GM18520 (cell line): ENCODE results near the gene GLUL.
A peak's percentile ranks its signal among the peaks of the same experiment; 100 is the strongest.

Experiments
- ATAC-seq: cut with Tn5 transposase; IDR thresholded peaks from one replicate; pipeline ENCODE4 v1.9.1; 2021; ENCODE audit not compliant: unreplicated experiment

Gene GLUL

DNA sequence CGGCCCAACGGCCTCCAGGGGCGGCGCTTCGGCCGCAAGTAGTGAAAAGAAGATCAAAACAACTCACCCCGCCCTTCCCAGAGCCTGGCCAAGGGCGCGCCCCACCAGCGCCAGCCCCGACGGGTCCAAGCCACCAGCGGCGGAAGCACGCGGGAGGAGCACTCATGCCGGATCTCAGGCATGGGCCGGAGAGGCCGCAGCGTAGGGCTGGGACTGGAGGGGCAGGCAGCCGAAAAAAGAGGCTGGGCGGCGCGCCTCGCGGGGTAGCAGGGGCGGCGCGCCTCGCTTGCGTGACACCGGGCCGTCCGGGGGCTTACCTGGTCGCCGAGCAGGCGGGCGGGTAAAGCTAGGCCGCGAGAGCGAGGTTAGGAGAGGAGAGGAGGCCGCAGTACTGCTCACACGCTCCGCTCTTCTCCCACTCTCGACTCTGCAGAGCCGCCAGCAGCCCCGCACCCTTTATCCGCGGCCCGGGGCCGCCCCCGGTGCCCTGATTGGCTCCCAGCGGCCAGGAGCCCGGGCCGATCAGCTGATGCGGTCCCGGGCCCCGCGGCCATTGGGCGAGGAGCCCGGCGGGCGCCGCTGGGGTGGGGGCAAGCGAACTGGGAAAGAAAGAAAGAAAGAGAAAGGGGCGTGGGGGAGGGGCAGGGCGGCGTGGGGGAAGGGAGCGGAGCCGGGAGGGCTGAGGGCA lies at the start of gene GLUL:
Gene GLUL (minus strand): TSS at position 429 of the 688 bp plus-strand sequence. CDS start 3,053 bp downstream, outside the sequence.
- ATAC-seq: peak; percentile 51

DNA sequence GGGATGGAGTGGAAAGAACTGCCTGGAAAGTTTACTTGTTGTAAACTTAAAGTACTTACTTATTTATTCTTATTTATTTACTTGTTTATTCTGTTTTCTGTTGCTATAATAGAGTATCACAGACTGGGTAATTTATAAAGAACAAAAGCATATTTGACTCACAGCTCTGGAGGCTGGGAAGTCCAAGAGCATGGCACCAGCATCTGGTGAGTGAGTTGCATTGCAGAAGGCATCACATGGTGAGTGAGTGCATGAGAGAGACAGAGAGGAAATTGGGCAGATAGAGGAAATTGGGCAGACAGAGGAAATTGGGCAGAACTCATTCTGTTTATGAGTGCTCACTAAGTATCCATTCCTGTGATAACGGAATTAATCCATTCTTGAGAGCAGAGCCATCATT lies 46.7 kb upstream of the GLUL start:
- ATAC-seq: no peak

DNA sequence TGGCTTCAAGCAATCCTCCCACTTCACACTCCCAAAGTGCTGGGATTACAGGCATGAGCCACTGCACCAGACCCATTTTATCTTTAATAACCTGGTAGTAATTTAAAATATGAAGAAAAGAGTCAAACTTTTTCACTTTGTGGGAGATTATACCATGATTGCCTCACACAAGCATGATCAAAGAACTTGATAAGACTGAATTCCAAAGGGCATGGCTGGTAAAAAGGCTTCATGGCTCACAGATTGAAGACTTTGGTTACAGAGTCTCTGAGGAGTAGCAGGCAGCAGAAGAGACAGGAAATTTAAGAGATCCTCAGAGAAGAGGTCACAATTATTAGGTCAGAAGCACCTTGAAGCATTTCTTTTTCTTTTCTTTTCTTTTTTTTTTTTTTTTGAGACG lies 42.0 kb upstream of the GLUL start:
- ATAC-seq: no peak

DNA sequence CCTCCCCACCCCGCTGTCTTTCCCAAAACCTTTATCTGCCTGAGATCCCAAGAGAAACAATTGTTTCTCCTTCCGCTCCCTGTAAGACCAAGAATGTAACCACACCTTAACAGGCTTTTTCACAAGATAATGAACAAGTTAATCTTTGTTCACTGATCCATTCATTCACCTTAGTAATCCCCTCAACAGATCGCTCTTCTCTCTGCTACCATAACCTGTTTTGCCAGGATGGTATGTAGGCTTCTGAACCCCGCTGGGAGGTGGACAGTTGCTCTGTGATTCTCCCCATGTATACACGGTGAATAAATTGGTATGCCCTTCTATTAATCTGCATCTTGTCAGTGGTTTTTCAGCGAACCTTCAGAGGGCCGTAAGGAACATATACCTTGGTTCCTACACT lies 39.7 kb upstream of the GLUL start:
- ATAC-seq: no peak

DNA sequence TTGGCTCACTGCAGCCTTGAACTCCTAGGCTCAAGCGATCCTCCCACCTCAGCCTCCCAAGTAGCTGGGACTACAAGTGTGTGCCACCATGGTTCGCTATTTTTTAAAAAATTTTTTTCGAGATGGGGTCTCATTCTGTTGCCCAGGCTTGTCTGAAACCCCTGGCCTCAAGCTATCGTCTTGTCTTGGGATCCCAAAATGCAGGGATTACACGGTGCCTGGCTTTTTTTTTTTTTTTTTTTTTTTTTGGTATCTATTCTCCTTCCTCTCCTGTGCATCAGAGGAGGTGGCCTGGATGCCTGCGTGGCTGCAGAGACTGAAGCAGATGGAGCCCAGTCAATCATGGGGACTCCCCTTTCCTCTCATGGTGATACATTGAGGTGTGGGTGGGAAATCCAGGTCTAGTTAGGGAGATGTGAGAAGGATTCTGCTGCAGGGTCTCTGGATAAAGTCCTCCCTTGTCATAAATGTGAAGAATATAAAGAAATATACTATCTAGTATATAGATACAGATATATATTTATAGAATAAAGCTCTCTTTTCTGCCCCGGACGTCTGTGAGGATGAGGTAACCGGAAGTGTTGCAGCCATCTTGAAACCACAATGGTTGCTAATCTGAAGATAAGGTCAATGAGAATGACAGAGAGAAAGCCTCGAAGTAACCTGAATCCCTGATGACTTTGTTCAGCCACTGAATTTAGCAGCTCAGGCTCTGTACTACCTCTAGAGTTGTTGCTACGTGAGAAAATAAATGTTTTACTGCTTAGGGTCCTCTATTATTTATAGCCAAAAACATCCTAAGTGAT lies 38.9 kb upstream of the GLUL start:
- no peak for ATAC-seq

DNA sequence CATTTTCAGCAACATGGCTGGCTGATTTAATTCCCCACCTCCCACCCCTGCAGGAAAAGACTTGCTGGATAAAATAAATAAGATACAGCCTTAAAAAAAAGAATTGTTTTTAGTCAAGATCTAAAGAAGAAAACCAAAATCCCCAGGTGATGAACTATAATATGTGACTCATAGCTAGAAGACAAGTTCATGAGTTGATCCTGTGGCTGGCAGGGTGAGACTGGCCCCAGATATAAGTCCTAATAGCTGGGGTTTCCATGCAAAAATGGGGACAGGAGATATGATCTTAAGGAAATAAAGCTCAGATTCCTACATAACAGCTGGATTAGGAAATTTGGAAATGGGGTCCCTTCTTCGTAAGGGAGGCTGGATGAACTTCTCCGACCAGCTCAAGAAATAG lies 36.5 kb upstream of the GLUL start:
- no peak for ATAC-seq

DNA sequence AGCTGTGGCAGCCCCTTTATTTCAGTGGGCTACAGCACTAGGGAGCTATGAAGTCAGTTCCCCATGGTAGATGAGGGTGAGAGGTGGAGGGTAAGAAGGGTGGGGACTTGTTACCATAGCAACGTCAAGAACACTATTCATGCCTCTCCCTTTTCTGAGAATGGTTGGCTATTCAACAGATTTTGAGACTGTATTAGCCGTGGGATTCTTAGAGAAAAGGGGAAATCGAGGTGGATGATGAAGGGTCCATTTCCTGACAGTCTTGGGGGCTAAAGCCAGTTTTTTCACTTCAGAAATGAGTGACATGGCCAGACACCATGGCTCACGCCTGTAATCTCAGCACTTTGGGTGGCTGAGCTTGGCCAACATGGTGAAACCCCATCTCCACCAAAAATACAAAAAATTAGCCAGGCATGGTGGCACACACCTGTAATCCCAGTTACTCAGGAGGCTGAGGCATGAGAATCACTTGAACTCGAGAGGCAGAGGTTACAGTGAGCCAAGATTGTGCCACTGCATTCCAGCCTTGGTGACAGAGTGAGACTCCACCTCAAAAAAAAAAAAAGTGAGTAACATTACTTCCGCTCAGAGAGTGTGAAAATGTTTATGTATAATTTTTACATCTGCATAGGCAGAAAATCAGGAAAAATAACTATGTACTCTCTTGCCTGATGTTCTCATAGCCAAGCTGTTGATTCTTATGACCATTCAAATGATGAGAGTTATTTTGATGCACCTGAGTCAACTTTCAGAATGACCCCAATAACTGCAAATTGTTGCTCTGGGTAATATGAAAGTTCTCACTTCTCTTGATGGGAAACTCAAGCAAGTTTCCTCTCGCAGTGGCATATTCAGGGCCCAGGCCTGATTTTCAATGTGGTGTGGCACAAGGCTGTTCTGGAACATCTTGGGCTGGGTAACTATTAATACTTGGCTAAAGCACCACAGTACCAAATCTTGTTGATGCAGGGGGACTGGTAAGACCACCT lies 35.1 kb upstream of the GLUL start:
- peak; percentile 63 for ATAC-seq

DNA sequence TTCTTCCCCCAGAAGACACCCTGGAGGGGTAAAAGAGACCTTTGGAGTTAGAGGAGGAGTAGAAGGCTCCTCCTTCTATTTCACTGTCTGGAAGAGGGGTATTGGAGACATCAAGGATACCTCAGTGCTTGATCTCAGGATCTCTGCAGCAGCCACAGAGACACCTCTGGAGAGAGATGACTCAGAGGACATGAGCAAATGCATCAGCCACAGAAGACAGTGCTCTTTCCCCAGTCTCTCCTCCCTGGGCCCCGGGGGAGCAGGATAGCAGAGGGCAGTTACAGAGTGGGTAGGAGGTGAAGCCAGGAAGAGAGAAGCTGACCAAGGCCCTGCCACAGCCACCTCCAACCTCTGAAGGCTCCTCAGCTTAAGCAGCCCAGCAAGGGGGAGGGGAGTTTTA lies 24.2 kb upstream of the GLUL start:
- no peak for ATAC-seq

DNA sequence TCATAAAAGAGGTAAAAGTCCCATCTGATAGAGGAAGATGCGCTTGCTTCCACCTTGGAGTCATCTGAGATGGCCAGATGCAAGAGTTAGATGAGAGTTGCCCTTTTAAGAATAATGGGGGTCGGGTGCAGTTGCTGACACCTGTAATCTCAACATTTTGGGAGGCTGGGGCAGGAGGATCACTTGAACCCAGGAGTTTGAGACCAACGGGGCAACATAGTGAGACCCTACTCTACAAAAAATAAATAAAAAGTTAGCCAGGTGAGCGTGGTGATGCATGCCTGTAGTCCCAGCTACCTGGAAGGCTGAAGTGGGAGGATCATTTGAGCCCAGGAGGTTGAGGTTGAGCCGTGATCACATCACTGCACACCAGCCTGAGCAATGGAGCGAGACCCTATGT lies 22.4 kb upstream of the GLUL start:
- no peak for ATAC-seq

DNA sequence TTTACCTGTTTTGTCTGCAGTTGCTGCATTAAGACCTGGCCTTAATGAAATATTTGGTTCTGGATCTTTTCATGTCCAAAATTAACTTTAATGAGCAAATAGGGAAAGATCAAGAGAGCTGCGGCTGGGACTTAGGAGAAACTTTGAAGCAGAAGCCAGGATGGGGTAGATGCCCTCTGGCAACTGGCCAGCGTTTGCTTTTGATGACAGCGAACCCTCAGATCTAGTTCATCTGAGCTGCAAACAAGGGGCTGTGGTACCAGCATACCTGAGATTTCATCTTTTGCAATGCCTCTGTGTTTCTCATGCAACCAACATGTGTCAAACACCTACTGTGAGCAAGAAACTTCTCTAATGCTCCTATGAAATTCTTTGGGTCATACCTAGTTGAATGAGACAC lies 21.9 kb upstream of the GLUL start:
- no peak for ATAC-seq

DNA sequence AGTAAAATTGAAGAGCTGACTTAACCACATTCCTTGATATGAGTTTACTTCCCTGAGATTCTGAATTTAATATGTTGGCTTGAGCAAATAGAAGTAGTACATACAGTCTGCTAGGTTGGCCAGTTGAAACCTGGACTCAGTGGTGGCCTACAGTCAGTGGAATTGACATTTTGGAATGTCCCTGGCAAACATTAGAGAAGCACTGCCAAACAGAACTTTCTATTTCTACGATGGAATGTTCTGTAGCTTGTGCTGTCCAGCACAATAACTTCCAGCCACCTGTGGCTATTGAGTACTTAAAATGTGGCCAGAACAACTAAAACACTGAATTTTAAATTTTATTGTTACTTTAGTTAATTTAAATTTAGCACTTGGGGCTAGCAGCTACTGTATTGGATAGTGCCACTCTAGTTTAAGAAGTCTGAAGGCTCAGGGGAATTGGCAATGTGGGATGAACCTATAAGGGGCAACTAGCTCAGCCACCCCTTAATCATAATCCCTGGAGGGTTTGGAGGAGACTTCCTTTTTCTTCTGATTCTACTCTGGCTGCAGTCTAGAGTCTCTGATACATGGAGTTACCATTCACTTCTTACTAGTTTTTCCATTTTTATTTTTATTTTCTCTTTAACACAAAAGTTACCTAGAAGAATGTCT lies 19.2 kb upstream of the GLUL start:
- no peak for ATAC-seq

DNA sequence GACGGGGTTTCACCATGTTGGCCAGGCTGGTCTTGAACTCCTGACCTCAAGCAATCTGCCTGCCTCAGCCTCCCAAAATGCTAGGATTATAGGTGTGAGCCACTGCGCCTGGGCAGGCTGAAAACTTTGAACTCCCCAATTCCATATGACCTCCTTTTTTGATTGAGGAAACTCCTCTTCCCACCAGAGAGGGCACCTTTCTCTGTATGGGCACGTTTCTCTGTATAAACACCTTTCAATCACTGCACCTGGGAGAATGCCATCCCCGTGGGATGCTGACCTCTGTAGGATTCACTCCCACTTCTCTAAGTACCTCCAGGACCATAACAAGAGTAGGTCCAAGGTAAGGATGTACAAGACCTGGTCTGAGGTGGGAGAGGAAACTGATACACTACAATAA lies 18.5 kb upstream of the GLUL start:
- no peak for ATAC-seq

DNA sequence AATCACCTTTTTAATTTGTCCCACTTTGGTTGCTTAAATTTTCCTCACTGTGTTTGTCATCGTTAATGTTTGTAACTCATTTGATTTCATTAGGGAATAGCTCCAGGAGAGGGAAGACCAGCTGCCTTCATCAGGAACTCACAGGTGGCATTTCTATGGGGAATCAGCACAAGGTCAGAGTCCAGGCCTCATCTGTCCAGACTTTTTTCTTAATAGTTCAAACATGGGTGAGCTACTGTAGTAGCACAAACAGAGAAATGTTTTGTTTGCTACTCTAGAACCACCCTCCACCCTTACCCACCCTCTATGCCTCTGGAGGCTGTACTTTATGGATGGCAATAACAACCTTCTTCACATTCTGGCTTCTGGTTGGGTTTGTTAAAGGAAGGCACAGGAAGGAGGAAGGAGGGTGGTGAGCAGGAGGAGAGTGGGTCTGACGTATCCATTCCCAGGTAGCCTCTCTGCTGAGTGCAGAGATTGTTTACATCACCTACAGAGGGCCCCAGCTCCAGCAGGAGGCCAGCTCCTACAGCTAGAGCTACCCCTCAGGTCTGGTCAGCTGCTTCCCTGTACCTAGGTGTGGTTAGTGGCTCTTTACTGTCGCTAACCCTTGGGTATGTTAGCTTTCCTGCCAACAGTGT lies 17.0 kb upstream of the GLUL start:
- no peak for ATAC-seq

DNA sequence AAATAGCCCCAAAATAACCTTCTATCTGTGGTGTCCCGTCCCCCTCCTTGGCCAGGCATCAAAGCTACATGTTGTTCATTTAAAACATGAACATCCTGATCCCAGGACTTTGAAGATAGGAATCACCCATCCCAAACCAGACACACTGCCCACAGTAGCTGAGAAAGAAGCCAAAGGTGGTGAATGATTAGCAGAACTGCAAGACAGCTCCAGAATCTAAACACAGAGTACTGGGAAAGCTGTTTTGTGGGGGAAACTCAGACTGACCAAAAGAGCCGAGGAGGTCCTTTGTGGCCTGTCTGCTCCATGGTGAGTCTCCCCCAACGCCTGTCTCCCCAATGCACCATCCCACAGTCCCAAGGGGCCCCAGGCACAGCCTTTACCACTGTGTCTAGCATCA lies 16.1 kb upstream of the GLUL start:
- no peak for ATAC-seq

DNA sequence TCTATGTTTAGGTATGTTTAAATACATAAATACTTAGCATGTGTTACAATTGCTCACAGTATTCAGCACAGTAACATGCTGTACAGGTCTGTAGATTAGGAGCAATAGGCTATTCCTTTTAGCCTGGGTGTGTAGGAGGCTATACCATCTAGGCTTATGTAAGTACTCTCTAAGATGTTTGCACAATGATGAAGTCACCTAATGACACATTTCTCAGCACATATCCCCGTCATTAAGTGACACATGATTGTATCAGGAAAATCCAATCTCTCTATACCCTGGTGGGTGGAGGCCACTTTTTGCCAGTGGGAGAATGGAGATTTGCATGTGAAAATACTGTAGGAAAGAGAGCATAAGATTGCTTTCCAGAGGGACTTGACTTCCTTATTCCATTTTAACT lies 14.4 kb upstream of the GLUL start:
- no peak for ATAC-seq

DNA sequence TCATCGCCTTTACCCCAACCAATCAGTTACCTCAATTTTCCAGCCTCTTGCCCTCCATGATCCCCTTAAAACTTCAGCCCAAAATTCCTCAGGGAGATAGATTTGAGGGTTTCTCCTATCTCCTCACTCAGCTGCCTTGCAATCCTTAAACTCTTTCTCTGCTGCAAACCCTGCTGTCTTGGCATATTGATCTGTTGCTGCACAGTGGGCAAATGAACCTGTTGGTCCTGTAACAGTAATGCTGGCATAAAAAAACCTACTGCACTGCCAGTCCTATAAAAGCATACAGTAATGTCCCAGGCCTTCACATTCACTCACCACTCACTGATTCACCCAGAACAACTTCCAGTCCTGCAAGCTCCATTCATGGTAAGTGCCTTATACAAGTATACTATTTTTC lies 14.0 kb upstream of the GLUL start:
- no peak for ATAC-seq

DNA sequence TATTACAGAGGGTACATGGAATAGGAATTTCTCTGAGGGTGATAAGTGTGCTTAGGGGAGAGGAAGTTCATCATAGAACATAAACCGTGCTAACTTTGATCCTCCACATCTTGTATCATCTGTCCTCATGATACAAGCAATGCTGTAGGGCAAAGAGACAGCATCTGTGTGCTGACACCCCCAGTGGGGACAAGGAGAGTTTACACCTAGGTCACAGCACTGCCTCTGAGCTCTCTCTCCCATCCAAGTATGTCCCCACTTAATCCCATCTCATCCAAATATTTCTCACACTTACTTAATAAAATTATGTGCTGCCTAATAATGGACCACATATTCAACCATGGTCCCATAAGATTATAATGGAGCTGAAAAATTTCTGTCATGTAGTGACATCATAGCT lies 13.2 kb upstream of the GLUL start:
- no peak for ATAC-seq

DNA sequence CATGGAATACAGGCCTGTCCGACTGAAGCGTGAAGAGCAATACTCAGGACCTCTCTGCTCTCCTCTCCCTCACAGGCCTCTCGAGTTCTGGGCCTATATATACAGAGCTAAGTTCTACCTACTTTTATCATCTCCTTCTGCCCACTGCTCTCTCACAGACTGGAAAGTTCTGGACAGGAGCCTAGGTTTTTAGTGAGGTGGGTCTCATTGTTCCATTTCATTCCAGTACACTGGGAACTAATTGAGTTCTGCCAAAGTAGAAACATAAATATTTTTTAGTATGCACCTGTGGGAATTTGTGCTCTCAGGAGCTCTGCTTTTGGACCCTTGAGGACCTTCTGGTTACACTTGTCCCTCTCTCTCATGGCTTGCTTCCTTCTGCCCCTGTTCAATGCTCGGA lies 9.0 kb upstream of the GLUL start, which contains the start of gene TEDDM1:
Gene TEDDM1 (minus strand): TSS at position 101 of the 400 bp plus-strand sequence. CDS start 182 bp downstream, outside the sequence.
- no peak for ATAC-seq

DNA sequence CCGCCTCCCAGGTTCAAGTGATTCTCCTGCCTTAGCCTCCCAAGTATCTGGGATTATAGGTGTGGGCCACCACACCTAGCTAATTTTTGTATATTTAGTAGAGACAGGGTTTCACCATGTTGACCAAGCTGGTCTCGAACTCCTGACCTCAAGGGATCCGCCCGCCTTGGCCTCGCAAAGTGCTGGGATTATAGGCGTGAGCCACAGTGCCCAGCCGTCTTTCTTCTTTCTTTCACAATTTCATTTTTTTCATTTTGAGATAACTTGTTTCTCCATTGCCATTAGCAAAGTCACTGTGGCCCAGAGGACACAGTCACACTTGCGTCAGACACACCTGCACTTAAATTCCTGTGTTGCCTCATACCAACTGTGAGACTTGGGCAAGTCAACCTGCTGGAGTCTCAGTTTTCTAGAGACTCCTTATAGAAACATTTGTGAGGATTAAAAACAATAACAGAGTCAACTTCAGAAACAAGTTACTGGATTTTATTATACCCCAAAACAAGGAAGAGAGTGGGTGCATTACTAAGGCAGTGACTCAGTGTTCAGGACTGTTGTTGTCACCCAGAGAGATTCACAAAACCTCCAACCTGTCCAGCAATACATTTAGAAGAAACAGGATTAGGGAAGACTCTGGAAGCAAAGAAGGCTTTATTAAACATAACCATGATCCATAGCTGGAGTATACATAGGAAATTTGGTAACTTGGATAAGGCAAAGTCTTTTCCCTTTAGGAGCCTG lies 6.2 kb upstream of the GLUL start:
- ATAC-seq: no peak

DNA sequence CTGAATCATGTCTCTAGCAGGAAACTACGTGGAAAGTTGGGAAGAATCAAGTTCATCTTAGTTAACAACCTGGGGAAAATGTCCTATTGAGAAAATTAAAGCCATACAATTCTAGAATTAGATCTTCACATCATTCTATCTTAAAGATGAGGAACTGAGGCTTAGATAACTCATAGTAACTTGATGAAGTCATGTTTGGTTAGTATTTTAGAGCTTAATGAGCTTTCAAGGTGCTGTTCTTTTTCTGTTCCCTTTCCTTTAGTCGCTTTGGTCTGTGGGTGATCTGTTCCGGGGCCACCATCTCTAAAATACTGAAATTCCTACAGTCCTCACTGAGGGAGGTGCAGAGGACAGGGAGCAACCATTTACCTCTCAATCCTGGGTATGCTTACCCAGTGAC lies 4.3 kb upstream of the GLUL start:
- ATAC-seq: no peak
